GM21360 (cell line): Measurements from ENCODE around the gene PAN3.
A peak's percentile ranks its signal among the peaks of the same experiment; 100 is the strongest.
"Not testable (repeated sequence)": the region's sequence is repeated elsewhere in the genome, so short reads cannot be mapped to it uniquely, and the experiment has no call there.

ENCODE experiments used
- ATAC-seq: cut with Tn5 transposase; IDR thresholded peaks from one replicate; pipeline ENCODE4 v1.9.1; 2021; ENCODE audit warnings: mild to moderate bottlenecking, moderate library complexity; ENCODE audit not compliant: unreplicated experiment

PAN3 gene

GRCh38 chr13:28138012-28138755, at the start of gene PAN3:
Gene PAN3 (plus strand): TSS chr13:28138545. CDS start chr13:28138658, 113 bp downstream.
- peak; percentile 42 for ATAC-seq

DNA sequence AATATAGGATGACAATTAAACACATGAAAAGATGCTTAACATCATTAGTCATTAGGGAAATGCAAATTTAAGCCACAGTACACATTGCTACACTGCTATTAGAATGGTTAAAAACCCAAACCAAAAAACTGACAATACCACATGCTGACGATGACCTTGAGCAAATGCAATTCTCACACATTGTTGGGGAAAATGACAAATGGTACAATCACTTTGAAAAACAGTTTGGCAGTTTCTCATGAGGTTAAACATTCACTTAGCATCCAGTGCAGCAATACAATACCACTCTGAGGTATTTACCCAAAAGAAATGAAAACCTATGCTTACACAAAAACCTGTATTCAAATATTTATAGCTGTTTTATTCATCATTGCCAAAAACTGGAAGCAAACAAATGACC, 49.3 kb upstream of the PAN3 start:
- no peak for ATAC-seq

DNA sequence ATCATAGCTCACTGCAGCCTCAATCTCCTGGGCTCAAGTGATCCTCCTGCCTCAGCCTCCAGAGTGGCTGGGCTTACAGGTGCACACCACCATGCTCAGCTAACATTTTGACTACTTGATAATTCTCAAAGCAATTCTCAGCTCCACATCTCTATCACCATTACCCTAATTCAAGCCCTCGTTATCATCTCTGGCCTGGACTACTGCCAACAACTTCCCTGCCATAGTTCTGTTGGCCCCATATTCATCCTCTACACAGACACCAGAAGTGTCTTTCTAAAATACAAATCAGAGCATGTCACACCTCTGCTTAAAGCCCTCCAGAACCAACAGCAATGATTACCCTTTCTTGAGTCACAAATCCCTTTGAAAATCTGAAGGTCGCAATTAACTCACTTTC, 45.9 kb upstream of the PAN3 start:
- no peak for ATAC-seq

DNA sequence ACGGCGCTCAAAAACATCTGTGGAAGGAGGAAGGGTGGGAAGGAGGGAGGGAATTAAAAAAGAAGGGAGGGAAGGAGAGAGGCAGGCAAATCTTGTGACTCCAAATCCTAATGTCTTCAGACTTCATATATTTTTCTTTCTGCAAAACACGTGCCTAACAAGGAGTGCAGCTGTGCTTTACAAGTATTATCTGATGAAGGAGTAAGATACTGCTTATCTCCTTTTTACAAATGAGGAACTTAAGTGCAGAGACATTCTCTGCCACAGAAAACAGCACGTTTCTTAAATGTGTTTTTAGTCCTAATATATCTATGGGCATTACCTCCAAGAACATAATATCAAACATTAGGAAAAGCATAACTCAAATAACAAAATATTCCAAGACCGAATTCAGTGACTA, 44.5 kb upstream of the PAN3 start:
- no peak for ATAC-seq

DNA sequence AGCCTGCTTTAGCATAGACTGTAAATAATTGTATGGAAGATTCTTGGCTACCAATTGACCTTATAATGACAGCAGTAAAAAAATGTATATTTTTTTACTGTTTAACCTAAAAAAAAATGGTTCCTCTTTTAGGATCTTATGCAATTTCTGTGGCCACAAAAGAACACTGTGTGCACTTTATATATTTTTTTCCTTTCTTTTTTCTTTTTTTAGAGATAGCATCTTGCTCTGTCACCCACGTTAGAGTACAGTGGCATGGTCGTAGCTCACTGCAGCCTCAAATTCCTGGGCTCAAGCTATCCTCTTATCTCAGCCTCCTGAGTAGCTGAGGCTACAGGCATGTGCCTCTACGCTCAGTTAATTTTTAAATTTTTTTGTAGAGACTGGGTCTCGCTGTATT, 44.0 kb upstream of the PAN3 start:
- no peak for ATAC-seq

GRCh38 chr13:28097503-28097902, 40.8 kb upstream of the PAN3 start:
- ATAC-seq: no peak

DNA sequence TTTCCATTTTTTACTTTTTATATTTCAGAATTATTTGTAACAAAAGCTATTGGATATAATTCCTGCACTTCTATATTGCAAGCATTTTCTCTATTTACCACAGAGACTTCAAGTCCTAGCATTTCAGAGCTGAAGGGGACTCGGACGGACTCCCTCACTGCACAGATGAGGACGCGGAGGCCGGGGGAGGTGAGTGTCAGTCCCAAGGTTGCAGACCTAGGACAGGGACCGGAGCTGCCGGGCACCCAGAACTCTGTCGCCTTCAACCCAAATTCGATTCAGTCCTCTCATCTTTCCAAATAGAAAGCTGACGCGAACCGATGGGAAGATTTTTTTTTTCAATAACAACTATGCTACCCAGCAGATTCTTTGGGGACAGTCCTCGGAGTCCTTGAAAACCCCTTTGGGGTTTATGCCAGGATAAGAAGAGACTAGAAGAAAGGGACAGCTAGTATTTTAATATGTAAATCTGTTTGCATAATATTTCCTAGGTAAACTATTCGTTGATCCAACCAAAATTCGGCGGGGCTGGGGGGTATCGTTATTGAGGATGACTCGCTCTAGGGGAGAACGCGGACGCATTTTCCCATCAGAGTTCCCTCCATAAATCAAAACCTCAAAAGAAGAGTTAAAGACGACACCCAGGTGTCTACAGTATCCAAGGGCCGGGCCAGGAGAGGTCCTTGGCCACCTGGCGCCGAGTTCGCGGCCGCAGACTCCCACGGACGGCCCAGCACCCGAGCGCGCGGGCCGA, 38.8 kb upstream of the PAN3 start:
- ATAC-seq: no peak

DNA sequence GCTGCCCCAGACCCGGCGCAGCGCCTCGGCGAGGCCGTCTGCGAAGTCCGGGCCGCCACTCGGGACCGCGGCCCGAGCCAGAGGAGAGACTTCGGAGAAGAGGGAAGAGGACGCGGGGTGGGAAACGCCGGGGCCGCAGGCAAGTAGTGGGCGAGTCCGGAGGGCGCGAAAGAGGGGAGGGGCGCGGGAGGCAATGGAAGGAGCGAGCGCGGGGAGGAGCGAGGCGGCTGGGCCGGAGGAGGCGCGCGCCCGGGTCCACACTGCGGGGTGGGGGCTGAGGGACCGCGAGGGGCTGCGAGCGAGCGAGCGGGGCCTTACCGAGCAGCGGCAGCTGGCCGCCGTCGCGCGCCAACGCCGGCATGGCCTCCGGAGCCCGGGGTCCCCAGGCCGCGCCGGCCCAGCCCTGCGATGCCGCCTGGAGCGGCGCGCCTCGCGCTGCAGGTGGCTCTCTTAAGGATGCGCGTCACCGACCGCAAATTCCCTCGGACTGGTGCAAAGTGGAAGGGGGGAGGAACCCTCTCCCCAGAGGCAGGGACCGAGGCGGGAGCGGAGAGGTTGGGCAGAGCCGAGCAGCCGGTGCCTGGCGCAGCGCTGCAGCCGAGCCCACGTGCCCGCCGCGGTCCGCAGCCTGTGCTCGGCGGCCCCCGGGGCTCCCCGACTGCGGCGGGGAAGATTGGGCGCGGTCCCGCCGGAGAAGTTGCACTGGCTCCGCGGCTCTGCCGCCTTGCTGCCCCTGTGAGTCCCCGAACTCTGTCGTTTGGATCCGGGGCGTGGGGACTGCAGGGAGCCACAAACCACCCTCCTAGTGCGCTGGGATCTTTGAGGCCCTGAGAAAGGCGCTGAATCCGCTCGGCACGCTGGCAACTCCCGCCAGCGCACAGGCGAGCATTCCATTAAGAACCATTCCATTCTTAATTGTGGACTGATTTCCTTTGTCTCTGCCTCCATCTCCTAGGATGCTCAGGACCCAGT, 37.9 kb upstream of the PAN3 start, which contains the start of gene FLT3:
Gene FLT3 (minus strand): TSS at position 427 of the 972 bp plus-strand sequence. CDS start 66 bp downstream, at position 361.
- ATAC-seq: no peak

GRCh38 chr13:28101886-28102285, 36.5 kb upstream of the PAN3 start:
- ATAC-seq: not testable (repeated sequence)

DNA sequence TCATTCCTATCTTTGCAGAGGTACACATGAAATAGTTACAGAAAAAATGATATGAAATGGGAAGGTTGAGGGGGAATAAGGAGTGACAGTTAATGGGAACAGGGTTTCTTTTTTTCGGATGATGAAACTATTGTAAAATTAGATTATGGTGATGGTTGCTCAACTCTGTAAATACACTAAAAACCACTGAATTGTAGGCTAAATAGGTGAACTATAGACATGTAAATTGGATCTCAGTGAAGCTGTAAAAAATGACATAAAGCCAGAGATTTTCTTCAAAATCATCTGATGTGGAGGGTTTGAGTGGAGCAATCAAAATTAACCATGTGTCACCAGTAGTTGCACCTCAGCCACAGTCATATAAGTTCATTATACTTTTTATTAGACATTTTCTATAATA, 31.4 kb upstream of the PAN3 start:
- ATAC-seq: no peak

DNA sequence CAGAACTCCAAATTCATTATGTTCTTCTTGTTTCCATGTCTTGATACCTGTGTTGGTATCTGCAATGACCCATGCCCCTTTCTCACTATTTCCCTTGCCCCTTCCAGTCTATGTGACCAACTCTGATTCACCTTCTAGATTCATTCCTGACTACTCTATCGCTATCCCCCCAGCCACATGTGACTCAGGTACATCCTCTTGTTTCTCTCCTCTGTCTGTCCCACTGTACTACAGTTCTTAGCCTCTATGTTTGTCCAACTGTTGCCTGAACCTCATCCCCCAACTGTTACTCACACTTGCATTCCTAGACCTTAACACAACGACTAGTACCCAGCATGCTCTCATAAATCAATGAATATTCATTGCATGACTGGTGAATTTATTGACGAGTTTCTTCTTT, 27.9 kb upstream of the PAN3 start:
- no peak for ATAC-seq

DNA sequence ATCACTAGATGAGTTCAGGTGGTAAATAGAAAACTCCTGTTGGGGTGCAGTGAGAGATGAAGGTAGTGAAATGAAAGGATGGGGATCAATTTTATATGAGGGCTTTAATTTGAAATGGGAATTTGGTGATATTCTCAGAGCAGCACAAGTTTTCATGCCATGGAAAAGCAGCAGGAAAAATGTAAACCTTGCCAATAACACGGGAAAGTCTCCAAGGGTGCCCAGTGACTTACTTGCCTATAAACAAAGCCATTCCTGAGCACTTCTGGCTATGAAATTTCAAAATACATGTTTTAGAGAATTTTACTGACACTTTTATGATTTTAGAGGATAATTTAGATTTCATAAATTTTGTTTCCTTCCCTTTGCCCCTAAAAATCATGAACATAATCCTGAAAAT, 21.6 kb upstream of the PAN3 start:
- no peak for ATAC-seq

DNA sequence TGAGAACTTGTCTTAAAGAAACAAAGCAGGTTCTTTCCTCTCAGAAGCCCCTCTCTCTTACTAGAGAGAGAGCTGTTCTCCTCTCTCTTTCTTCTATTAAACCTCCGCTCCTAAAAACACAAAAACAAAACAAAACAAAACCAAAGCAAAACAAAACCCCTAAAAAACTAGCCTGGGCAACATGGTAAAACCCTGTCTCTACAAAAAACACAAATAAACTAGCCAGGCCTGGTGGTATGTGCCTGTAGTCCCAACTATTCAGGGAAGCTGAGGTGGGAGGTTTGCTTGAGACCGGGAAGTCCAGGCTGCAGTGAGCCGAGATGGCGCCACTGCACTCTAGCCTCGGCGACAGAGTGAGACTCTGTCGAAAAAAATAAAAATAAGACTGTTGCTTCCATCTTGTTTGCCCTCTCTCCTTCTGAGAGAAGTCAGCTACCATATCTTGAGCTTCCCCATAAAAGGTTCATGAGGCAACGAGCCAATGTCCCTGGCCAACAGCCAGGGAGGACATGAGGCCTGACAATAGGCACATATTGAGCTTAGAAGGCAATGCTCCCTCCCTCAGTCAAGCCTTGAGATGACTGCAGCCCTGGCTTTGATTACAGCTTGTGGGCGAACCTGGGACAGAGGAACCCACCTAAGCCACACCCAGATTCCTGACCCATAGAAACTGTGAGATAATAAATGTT, 20.5 kb upstream of the PAN3 start:
- no peak for ATAC-seq

GRCh38 chr13:28120317-28120716, 18.0 kb upstream of the PAN3 start:
- ATAC-seq: no peak

DNA sequence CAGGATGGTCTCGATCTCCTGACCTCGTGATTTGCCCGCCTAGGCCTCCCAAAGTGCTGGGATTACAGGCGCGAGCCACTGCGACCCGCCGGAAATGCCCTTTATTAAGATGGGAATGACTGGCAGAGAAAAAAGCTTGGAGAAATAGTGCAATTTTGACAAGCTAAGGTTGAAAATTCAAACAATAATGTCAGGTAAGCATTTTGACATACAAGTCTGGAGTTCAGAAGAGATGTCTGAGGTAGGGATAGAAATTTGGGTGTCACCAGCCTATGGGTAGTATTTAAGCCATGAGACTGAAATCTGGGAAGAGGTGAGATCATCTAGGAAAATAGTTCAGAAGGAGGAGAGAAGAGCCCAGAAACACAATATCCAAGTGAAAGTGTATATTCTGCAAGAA, 17.1 kb upstream of the PAN3 start:
- no peak for ATAC-seq

DNA sequence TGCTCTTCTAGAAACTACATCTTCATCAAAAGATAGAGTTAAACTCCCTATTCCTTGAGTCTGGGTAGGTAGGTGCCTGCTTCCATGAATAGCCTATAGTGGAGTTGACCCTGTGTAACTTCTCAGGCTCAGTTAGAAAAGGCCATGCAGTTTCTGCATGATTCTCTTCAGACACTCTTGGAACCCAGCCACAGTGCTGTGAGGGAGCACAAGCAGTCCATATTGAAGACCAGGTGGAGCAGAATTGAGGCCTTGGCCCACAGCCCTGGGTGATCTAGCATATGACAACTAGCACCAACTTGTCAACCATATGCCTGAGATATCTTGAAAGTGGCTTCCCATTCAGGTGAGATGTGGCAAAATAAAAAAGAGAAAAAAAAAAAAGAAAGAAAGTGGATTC, 10.3 kb upstream of the PAN3 start:
- no peak for ATAC-seq

DNA sequence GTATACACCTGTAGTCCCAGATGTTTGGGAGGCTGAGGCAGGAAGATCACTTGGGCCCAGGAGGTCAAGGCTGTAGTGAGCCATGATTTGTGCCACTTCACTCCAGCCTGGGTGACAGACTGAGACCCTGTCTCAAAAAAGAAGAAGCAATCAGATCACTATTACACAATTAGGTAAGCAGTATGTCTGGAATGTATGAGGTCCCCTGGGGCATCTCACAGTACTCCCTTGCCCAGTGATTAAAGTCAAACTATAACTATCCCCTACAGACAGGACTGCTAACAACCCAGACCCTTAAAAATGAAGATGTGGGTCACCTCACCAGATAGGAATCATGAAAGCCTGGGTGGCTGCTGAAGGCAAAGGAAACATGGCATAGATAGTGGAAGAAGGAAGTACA, 9.4 kb upstream of the PAN3 start:
- ATAC-seq: no peak

DNA sequence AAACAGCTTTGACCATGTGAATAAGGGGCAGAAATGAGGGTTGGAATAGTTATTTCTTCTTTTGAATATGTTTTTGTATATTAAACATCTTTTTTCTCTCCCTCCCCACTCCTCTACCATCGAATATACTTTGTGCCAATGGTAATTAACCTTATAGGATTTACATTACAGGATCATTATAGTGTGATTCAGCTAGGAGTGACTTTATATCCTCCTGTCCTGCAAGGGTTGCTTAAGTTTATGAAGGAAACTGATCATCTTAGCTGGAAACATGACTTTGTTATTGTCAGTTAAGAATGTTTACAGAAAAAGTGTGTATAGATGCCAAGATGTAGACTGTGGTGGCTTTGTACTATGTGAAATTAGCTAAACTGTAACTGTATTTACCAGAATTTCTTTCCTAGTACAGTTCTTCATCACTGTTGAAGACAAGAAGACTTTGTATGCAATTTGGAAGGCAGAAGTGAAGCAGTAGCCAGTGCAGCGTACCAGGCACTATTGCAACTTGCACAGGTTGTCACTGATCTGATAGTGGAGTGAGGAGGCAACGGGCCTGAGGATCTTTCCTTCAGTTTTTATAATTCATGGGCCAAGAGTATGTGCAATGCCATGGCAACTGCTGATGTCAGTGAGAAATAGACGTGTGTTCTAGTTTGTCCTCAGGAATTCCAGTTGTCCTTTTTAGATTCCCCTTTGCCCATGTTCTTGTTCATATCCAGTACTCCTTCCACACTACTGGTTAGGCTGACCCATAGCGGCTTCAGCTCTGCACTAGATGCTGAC, 8.2 kb upstream of the PAN3 start:
- no peak for ATAC-seq

DNA sequence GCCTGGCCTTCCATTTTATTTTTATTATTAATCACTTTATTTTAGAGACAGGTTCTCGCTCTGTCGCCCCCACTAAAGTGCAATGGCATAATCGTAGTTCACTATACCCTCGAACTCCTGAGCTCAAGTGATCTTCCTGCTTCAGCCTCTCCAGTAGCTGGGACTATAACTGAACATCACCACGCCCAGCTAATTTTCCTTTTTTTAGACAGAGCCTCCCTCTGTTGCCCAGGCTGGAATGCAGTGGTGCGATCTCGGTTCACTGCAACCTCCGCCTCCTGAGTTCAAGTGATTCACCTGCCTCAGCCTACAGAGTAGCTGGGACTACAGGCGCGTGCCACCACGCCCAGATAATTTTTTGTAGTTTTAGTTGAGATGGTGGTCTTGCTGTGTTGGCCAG, 6.7 kb upstream of the PAN3 start:
- no peak for ATAC-seq

DNA sequence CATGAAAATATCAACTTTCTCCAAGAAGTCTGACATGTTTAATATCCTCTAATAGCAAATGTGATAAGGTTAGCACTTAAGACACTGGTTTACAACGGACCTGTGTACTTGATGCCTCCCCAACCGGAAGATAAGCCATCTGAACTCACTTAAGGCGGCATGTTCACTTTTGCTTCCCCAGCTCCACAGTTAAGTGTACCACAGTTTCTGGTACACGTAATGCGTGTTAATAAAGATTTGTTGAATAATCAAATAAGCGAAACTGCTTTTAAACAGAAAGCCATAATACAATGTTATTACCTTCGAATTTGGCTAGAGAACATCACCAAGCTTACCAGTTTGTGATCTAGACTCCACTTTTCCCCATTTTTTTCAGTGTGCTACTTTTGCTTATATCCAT, 1.4 kb upstream of the PAN3 start:
- no peak for ATAC-seq
